CD4-positive, alpha-beta T cell (primary cell): ENCODE data around the gene GRB14. TPM values are rescaled to one million over a fixed set of nuclear protein-coding genes. Genes with fewer than 3 reads are reported as not detected.

ENCODE experiments used
- ATAC-seq: fragments of 200-7000 bp; cut with Tn5 transposase; one replicate; pipeline ENCODE4 v1.10.0; 2022; ENCODE audit warnings: mild to moderate bottlenecking; ENCODE audit not compliant: poor library complexity
- CTCF ChIA-PET: fragments of 350-600 bp; sonication (Branson Sonifier 250); formaldehyde crosslinking; loops from one replicate; lab custom pipeline; 2021; ENCODE audit warnings: antibody characterized with exemption, inconsistent platforms; lab: Charles Lee
- POLR2A ChIA-PET: fragments of 350-600 bp; sonication (Branson Sonifier 250); formaldehyde crosslinking; loops from one replicate; lab custom pipeline; 2021; ENCODE audit warnings: antibody characterized with exemption, inconsistent platforms; lab: Charles Lee
- DNase-seq, 14 experiments: peaks; one replicate each; pipeline ENCODE4 v3.0.0-alpha.2; 2013 to 2020; ENCODE audit warnings: mixed read lengths in 2 of 14
- H3K27ac ChIP-seq, 2 donors: one replicate each; pipeline versions ENCODE4 v1.5.1 to v1.7.0; 2013; ENCODE audit warnings: low read length in 2 of 2, low read depth in 1 of 2, mild to moderate bottlenecking in 1 of 2
- H3K27me3 ChIP-seq, 2 experiments: 1 replicate in 1 of 2; 2 replicates in 1 of 2; pipeline versions ENCODE4 v1.6.1 to v1.7.0; 2013; ENCODE audit warnings: low read length in 2 of 2, control low read depth in 1 of 2, mild to moderate bottlenecking in 1 of 2, moderate library complexity in 1 of 2; ENCODE audit not compliant: insufficient read depth in 2 of 2, control insufficient read depth in 1 of 2
- H3K36me3 ChIP-seq: one replicate; pipeline ENCODE4 v1.6.1; 2013; ENCODE audit warnings: low read length, control low read depth; ENCODE audit not compliant: insufficient read depth
- H3K4me1 ChIP-seq: one replicate; pipeline ENCODE4 v1.6.1; 2013; ENCODE audit warnings: low read length, control low read depth; ENCODE audit not compliant: insufficient read depth
- H3K4me3 ChIP-seq: one replicate; pipeline ENCODE4 v1.5.1; 2013; ENCODE audit warnings: mild to moderate bottlenecking, low read length, moderate library complexity
- H3K9me3 ChIP-seq, 2 experiments: 1 replicate in 1 of 2; 2 replicates in 1 of 2; pipeline versions ENCODE4 v1.6.1 to v1.7.0; 2013; ENCODE audit warnings: low read length in 2 of 2, mild to moderate bottlenecking in 2 of 2, control low read depth in 1 of 2, moderate library complexity in 1 of 2; ENCODE audit not compliant: control insufficient read depth in 1 of 2, insufficient read depth in 1 of 2
- H3K27ac Mint-ChIP-seq: one replicate; pipeline ENCODE4 v1.8.0; 2020; ENCODE audit warnings: mixed read lengths
- H3K27me3 Mint-ChIP-seq: one replicate; pipeline ENCODE4 v1.8.0; 2021; ENCODE audit warnings: mixed read lengths
- H3K36me3 Mint-ChIP-seq: one replicate; pipeline ENCODE4 v1.8.0; 2021; ENCODE audit warnings: low read depth, mixed read lengths
- H3K4me1 Mint-ChIP-seq: one replicate; pipeline ENCODE4 v1.8.0; 2021; ENCODE audit warnings: low read depth, mixed read lengths
- H3K4me3 Mint-ChIP-seq: one replicate; pipeline ENCODE4 v1.8.0; 2020; ENCODE audit warnings: mild to moderate bottlenecking, mixed read lengths
- H3K9me3 Mint-ChIP-seq: one replicate; pipeline ENCODE4 v1.8.0; 2020; ENCODE audit warnings: mixed read lengths
- CTCF ChIP-seq: fragments of 200-600 bp; IDR thresholded peaks from one replicate; pipeline ENCODE4 v1.8.0; 2022; ENCODE audit warnings: antibody characterized with exemption, mild to moderate bottlenecking
- intact Hi-C, 2 experiments: fragments of 100-400 bp; cut with DNase I in 1 of 2; cut with micrococcal nuclease in 1 of 2; formaldehyde crosslinking; loops; one replicate each; pipeline versions ENCODE4 v1.15.1 to v1.9.0; 2023 to 2025; cut with DNase I, micrococcal nuclease
- total RNA-seq, 174 experiments: library from RNA in 2 of 174; stranded (reverse) in 2 of 174; gene quantifications; one replicate each; pipeline ENCODE4 v1.2.3 and lab custom pipeline; 2021 to 2026

The GRB14 gene
- total RNA-seq, 2 experiments from 2014 or later = not detected

- Mint-ChIP-seq H3K27me3 (no peaks in the 10 kb centered on the region), H3K27ac (no peak overlapping the region), H3K9me3 (no peaks in the 10 kb centered on the region), H3K36me3 (no peaks in the 10 kb centered on the region), H3K4me1 (no peaks in the 10 kb centered on the region), H3K4me3 (no peak overlapping the region)
- Histone ChIP-seq H3K4me3 (no peak overlapping the region), H3K27ac (no peak overlapping the region), H3K9me3 (peaks cover 0 to 2% of the 10 kb centered on the region in 2 experiments), H3K27me3 (no peaks in the 10 kb centered on the region), H3K4me1 (no peaks in the 10 kb centered on the region), H3K36me3 (no peaks in the 10 kb centered on the region)
- ATAC-seq = no peak
- POLR2A ChIA-PET = no interaction called here
- intact Hi-C loops = no loop called here
- DNase-seq = no peak
- TF ChIP-seq CTCF = no peak
- CTCF ChIA-PET = no interaction called here
Observed at GRCh38 chr2:164661349-164661748, 40.1 kb upstream of the GRB14 start.

GRCh38 chr2:164657129-164657528 is 35.8 kb upstream of the GRB14 start:
- Histone ChIP-seq H3K4me1 (no peaks in the 10 kb centered on the region), H3K36me3 (no peaks in the 10 kb centered on the region), H3K27ac (no peak overlapping the region), H3K9me3 (no peaks in the 10 kb centered on the region), H3K27me3 (no peaks in the 10 kb centered on the region), H3K4me3 (no peak overlapping the region)
- Mint-ChIP-seq H3K27ac (no peak overlapping the region), H3K4me1 (no peaks in the 10 kb centered on the region), H3K4me3 (no peak overlapping the region), H3K9me3 (peaks cover 4% of the 10 kb centered on the region), H3K36me3 (no peaks in the 10 kb centered on the region), H3K27me3 (no peaks in the 10 kb centered on the region)
- ChIA-PET POLR2A (no interaction called here), CTCF (no interaction called here)
- DNase-seq (no peak), ATAC-seq (no peak)
- no peak for TF ChIP-seq CTCF
- intact Hi-C loops = no loop called here

GRCh38 chr2:164655750-164656149 is 34.5 kb upstream of the GRB14 start:
- no peaks in the 10 kb centered on the region for H3K27me3 Mint-ChIP-seq
- POLR2A ChIA-PET = no interaction called here
- ATAC-seq = no peak
- intact Hi-C loops = no loop called here
- CTCF ChIA-PET = no interaction called here
- no peaks in the 10 kb centered on the region for H3K36me3 Mint-ChIP-seq
- H3K4me3 ChIP-seq = no peak overlapping the region
- H3K36me3 ChIP-seq = no peaks in the 10 kb centered on the region
- H3K4me1 Mint-ChIP-seq = no peaks in the 10 kb centered on the region
- no peak overlapping the region for H3K27ac Mint-ChIP-seq
- H3K4me3 Mint-ChIP-seq = no peak overlapping the region
- no peaks in the 10 kb centered on the region for H3K27me3 ChIP-seq
- peaks cover 4% of the 10 kb centered on the region for H3K9me3 Mint-ChIP-seq
- H3K9me3 ChIP-seq = peaks cover 0 to 8% of the 10 kb centered on the region in 2 experiments
- no peaks in the 10 kb centered on the region for H3K4me1 ChIP-seq
- no peak for DNase-seq
- TF ChIP-seq CTCF = no peak
- H3K27ac ChIP-seq = no peak overlapping the region
